ENCODE measurements around the gene ABCB11. TPM values are rescaled to one million over a fixed set of nuclear protein-coding genes. Genes with fewer than 3 reads are reported as not detected.

The ABCB11 gene
- total RNA-seq, 1 experiment from 2014 or later: 0.05 TPM

- TF ChIP-seq REST (IDR thresholded peaks at IDR 0.05; ENCODE audit: insufficient read depth in 1 of 2, low read depth in 2 of 2, low read length in 1 of 2) (no peak), SIN3A (IDR thresholded peaks at IDR 0.05; ENCODE audit: borderline replicate concordance, insufficient read depth, low read depth, low read length) (no peak), TCF7L2 (IDR thresholded peaks at IDR 0.05; ENCODE audit: low read depth, low read length) (no peak), POLR2AphosphoS5 (IDR thresholded peaks at IDR 0.05; ENCODE audit: low read depth, low read length) (no peak)
- TF ChIP-seq, protein P1, sequence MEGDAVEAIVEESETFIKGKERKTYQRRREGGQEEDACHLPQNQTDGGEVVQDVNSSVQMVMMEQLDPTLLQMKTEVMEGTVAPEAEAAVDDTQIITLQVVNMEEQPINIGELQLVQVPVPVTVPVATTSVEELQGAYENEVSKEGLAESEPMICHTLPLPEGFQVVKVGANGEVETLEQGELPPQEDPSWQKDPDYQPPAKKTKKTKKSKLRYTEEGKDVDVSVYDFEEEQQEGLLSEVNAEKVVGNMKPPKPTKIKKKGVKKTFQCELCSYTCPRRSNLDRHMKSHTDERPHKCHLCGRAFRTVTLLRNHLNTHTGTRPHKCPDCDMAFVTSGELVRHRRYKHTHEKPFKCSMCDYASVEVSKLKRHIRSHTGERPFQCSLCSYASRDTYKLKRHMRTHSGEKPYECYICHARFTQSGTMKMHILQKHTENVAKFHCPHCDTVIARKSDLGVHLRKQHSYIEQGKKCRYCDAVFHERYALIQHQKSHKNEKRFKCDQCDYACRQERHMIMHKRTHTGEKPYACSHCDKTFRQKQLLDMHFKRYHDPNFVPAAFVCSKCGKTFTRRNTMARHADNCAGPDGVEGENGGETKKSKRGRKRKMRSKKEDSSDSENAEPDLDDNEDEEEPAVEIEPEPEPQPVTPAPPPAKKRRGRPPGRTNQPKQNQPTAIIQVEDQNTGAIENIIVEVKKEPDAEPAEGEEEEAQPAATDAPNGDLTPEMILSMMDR (IDR thresholded peaks at IDR 0.05): no peak
- intact Hi-C loops (cut with micrococcal nuclease; ENCODE audit: unreplicated experiment) (no loop called here), in situ Hi-C loops (cut with HindIII; ENCODE audit: low pct_unique_long_range_greater_than_20kb, low sequenced_read_pairs) (no loop called here)
- no peak within 1 kb of the TSS for H3K27ac ChIP-seq (ENCODE audit: low read length)
- H3K27me3 ChIP-seq (ENCODE audit: control insufficient read depth, insufficient read depth, low read length): no peaks in the 10 kb centered on the region
- CTCF ChIA-PET: no interaction called here
- peak; percentile 66; the same call in 1 of the 2 replicates for ATAC-seq
- H3K9me3 ChIP-seq (ENCODE audit: control insufficient read depth, insufficient read depth, low read depth, low read length): no peaks in the 10 kb centered on the region
- no peaks in the 10 kb centered on the region for H3K4me1 ChIP-seq (ENCODE audit: control insufficient read depth, insufficient read depth, low read length)
- POLR2A ChIA-PET: no interaction called here
- peak within 1 kb of the TSS in 1 of 2 experiments; percentile 17; a peak in 1 of 4 replicates for H3K4me3 ChIP-seq (ENCODE audit: low read depth in 2 of 2, low read length in 2 of 2)
- peak; percentile 79 for DNase-seq (ENCODE audit: low read depth, low spot score)
- no peaks in the 10 kb centered on the region for H3K36me3 ChIP-seq (ENCODE audit: control insufficient read depth, insufficient read depth, low read length)
- BruUV-seq (replicated peaks): no TSS peak
Observed at GRCh38 chr2:169069341-169069740, 38.2 kb upstream of the ABCB11 start, which contains the start of gene DHRS9. DHRS9 (plus strand) TSS chr2:169069563; CDS start chr2:169081582, 12,019 bp downstream.

GRCh38 chr2:169066897-169067296 lies 35.8 kb upstream of the ABCB11 start:
- ChIA-PET CTCF (no interaction called here), POLR2A (no interaction called here)
- in situ Hi-C loops (cut with HindIII; ENCODE audit: low pct_unique_long_range_greater_than_20kb, low sequenced_read_pairs) (no loop called here), intact Hi-C loops (cut with micrococcal nuclease; ENCODE audit: unreplicated experiment) (no loop called here)
- no peaks in the 10 kb centered on the region for H3K9me3 ChIP-seq (ENCODE audit: control insufficient read depth, insufficient read depth, low read depth, low read length)
- no peak overlapping the region for H3K27ac ChIP-seq (ENCODE audit: low read length)
- DNase-seq (ENCODE audit: low read depth, low spot score): no peak
- no TSS peak for BruUV-seq (replicated peaks)
- ATAC-seq: no peak
- TF ChIP-seq POLR2AphosphoS5 (IDR thresholded peaks at IDR 0.05; ENCODE audit: low read depth, low read length) (no peak), SIN3A (IDR thresholded peaks at IDR 0.05; ENCODE audit: borderline replicate concordance, insufficient read depth, low read depth, low read length) (no peak), REST (IDR thresholded peaks at IDR 0.05; ENCODE audit: insufficient read depth in 1 of 2, low read depth in 2 of 2, low read length in 1 of 2) (no peak), TCF7L2 (IDR thresholded peaks at IDR 0.05; ENCODE audit: low read depth, low read length) (no peak)
- TF ChIP-seq, protein P1 (IDR thresholded peaks at IDR 0.05): no peak
- no peaks in the 10 kb centered on the region for H3K36me3 ChIP-seq (ENCODE audit: control insufficient read depth, insufficient read depth, low read length)
- H3K4me1 ChIP-seq (ENCODE audit: control insufficient read depth, insufficient read depth, low read length): no peaks in the 10 kb centered on the region
- H3K27me3 ChIP-seq (ENCODE audit: control insufficient read depth, insufficient read depth, low read length): no peaks in the 10 kb centered on the region
- H3K4me3 ChIP-seq (ENCODE audit: low read depth in 2 of 2, low read length in 2 of 2): no peak overlapping the region
